K562 (cell line): ENCODE results near the gene HCST. TPM values are rescaled to one million over a fixed set of nuclear protein-coding genes. Genes with fewer than 3 reads are reported as not detected.
A peak's percentile ranks its signal among the peaks of the same experiment; 100 is the strongest.

Experiments used
- ARID4B ChIP-seq: sonication (generic); formaldehyde crosslinking; IDR thresholded peaks from 2 replicates; pipeline ENCODE4 v1.8.0; 2022; ENCODE audit warnings: mild to moderate bottlenecking, missing genetic modification reagents
- NCOA6 ChIP-seq: fragments of 450-650 bp; IDR thresholded peaks from 2 replicates; pipeline ENCODE4 v1.6.1; 2017; ENCODE audit warnings: mild to moderate bottlenecking
- ZFPM2 ChIP-seq: fragments of 250-450 bp; sonication (Bioruptor Pico); IDR thresholded peaks from 2 replicates; pipeline ENCODE4 v1.5.1; 2022; ENCODE audit warnings: mild to moderate bottlenecking
- polyA plus RNA-seq, 8 experiments: library from polyadenylated mRNA; depleted of rRNA in 4 of 8; stranded (reverse) in 5 of 8; unstranded in 3 of 8; fragments of >200 nt; fragmentation: Nextera tagmentation in 2 of 8; fragmentation: Illumina TruSeq in 1 of 8; extraction: Ambion mirVana in 2 of 8; extraction: Trizol in 1 of 8; gene quantifications; 2 replicates each; pipeline versions ENCODE4 v1.2.1 to v1.2.3, GENCODE V29; 2011 to 2014; ENCODE audit warnings: inconsistent platforms in 1 of 8, missing spikeins in 1 of 8
- total RNA-seq, 7 experiments: library from RNA; depleted of rRNA in 6 of 7; stranded (reverse); fragments of >200 nt in 6 of 7; fragmentation: Illumina TruSeq in 2 of 7; extraction: Trizol in 2 of 7; gene quantifications; 2 replicates each; pipeline versions ENCODE4 v1.2.1 to v1.2.3, GENCODE V29; 2011 to 2021; ENCODE audit warnings: low replicate concordance in 1 of 7
- TF ChIP-seq, protein P1 (sequence below): fragments of 150-350 bp; conservative IDR thresholded peaks from 2 replicates; pipeline ENCODE4 v1.6.1; 2014; ENCODE audit warnings: low read length
- TF ChIP-seq, protein P2 (sequence below): IDR thresholded peaks from 2 replicates; pipeline ENCODE4 v1.6.1; 2011; ENCODE audit not compliant: insufficient read length; ENCODE audit errors: extremely low read depth
- TF ChIP-seq, protein P3 (sequence below): sonication (generic); formaldehyde crosslinking; IDR thresholded peaks from 2 replicates; pipeline ENCODE4 v1.8.0; 2022; ENCODE audit warnings: missing genetic modification reagents, mild to moderate bottlenecking, moderate library complexity, borderline replicate concordance
- TF ChIP-seq, protein P4 (sequence below): sonication (generic); formaldehyde crosslinking; IDR thresholded peaks from 2 replicates; pipeline ENCODE4 v1.8.0; 2022; ENCODE audit warnings: missing genetic modification reagents, mild to moderate bottlenecking, borderline replicate concordance

HCST gene
- total and polyA plus RNA-seq, 9 of the 15 experiments (the other 6 are each of a cell fraction or from before 2014, with no cell fraction given): 0.29 to 1.9 (median 0.95) TPM; not detected in 2

- TF ChIP-seq, protein P1, sequence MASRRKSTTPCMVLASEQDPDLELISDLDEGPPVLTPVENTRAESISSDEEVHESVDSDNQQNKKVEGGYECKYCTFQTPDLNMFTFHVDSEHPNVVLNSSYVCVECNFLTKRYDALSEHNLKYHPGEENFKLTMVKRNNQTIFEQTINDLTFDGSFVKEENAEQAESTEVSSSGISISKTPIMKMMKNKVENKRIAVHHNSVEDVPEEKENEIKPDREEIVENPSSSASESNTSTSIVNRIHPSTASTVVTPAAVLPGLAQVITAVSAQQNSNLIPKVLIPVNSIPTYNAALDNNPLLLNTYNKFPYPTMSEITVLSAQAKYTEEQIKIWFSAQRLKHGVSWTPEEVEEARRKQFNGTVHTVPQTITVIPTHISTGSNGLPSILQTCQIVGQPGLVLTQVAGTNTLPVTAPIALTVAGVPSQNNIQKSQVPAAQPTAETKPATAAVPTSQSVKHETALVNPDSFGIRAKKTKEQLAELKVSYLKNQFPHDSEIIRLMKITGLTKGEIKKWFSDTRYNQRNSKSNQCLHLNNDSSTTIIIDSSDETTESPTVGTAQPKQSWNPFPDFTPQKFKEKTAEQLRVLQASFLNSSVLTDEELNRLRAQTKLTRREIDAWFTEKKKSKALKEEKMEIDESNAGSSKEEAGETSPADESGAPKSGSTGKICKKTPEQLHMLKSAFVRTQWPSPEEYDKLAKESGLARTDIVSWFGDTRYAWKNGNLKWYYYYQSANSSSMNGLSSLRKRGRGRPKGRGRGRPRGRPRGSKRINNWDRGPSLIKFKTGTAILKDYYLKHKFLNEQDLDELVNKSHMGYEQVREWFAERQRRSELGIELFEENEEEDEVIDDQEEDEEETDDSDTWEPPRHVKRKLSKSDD: no peak
- TF ChIP-seq ZFPM2 (CRISPR knock-in tag): no peak
- TF ChIP-seq, protein P2, sequence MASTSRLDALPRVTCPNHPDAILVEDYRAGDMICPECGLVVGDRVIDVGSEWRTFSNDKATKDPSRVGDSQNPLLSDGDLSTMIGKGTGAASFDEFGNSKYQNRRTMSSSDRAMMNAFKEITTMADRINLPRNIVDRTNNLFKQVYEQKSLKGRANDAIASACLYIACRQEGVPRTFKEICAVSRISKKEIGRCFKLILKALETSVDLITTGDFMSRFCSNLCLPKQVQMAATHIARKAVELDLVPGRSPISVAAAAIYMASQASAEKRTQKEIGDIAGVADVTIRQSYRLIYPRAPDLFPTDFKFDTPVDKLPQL: no peak
- peak; percentile 79 for TF ChIP-seq NCOA6
- TF ChIP-seq ARID4B (CRISPR knock-in tag): peak; percentile 37; the same call in 1 of the 2 replicates
- TF ChIP-seq, protein P3, sequence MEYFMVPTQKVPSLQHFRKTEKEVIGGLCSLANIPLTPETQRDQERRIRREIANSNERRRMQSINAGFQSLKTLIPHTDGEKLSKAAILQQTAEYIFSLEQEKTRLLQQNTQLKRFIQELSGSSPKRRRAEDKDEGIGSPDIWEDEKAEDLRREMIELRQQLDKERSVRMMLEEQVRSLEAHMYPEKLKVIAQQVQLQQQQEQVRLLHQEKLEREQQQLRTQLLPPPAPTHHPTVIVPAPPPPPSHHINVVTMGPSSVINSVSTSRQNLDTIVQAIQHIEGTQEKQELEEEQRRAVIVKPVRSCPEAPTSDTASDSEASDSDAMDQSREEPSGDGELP (CRISPR knock-in tag): peak; percentile 73
- TF ChIP-seq, protein P4, sequence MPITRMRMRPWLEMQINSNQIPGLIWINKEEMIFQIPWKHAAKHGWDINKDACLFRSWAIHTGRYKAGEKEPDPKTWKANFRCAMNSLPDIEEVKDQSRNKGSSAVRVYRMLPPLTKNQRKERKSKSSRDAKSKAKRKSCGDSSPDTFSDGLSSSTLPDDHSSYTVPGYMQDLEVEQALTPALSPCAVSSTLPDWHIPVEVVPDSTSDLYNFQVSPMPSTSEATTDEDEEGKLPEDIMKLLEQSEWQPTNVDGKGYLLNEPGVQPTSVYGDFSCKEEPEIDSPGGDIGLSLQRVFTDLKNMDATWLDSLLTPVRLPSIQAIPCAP (CRISPR knock-in tag): no peak
Observed at GRCh38 chr19:35899547-35900214, 2.6 kb upstream of the HCST start (continued).
